Activated CD8-positive, alpha-beta memory T cell treated with anti-CD3 and anti-CD28 coated beads for 24 hours (primary cell): ENCODE data around the gene XRCC2.
"Not testable (repeated sequence)": the region's sequence is repeated elsewhere in the genome, so short reads cannot be mapped to it uniquely, and the experiment has no call there.

Experiments used
- DNase-seq: peaks from one replicate; pipeline ENCODE4 v3.0.0-alpha.2; 2020

XRCC2 gene

GRCh38 chr7:152663931-152664330 lies 12.0 kb downstream of the XRCC2 start:
- DNase-seq = no peak

GRCh38 chr7:152663148-152663740 lies 12.7 kb downstream of the XRCC2 start:
- DNase-seq = no peak

GRCh38 chr7:152661479-152661878 lies 14.5 kb downstream of the XRCC2 start:
- DNase-seq = no peak

- no peak for DNase-seq
Measured at GRCh38 chr7:152660021-152660420, 15.9 kb downstream of the XRCC2 start.

- DNase-seq = no peak
Measured at GRCh38 chr7:152654971-152655370, 21.0 kb downstream of the XRCC2 start.

GRCh38 chr7:152649220-152649619 lies 26.7 kb downstream of the XRCC2 start:
- no peak for DNase-seq

- DNase-seq = no peak
Measured at GRCh38 chr7:152647009-152647408, 28.9 kb downstream of the XRCC2 start.

GRCh38 chr7:152646579-152646978 lies 29.4 kb downstream of the XRCC2 start:
- not testable (repeated sequence) for DNase-seq

GRCh38 chr7:152643979-152644559 lies 31.9 kb downstream of the XRCC2 start:
- no peak for DNase-seq

- no peak for DNase-seq
Measured at GRCh38 chr7:152641384-152641783, 34.6 kb downstream of the XRCC2 start.

GRCh38 chr7:152640829-152641228 lies 35.1 kb downstream of the XRCC2 start:
- no peak for DNase-seq

GRCh38 chr7:152637920-152638580 lies 37.9 kb downstream of the XRCC2 start:
- DNase-seq = no peak

- no peak for DNase-seq
Measured at GRCh38 chr7:152637161-152637560, 38.8 kb downstream of the XRCC2 start.

GRCh38 chr7:152636441-152636840 lies 39.5 kb downstream of the XRCC2 start:
- DNase-seq = no peak

- DNase-seq = no peak
Measured at GRCh38 chr7:152633504-152633903, 42.4 kb downstream of the XRCC2 start.

GRCh38 chr7:152633072-152633471 lies 42.9 kb downstream of the XRCC2 start:
- DNase-seq = no peak

GRCh38 chr7:152628772-152629171 lies 47.2 kb downstream of the XRCC2 start:
- not testable (repeated sequence) for DNase-seq

- no peak for DNase-seq
Measured at GRCh38 chr7:152624228-152624627, 51.7 kb downstream of the XRCC2 start.

GRCh38 chr7:152621426-152621825 lies 54.5 kb downstream of the XRCC2 start:
- no peak for DNase-seq

GRCh38 chr7:152619027-152619739 lies 56.8 kb downstream of the XRCC2 start:
- no peak for DNase-seq

- no peak for DNase-seq
Measured at GRCh38 chr7:152618427-152618826, 57.5 kb downstream of the XRCC2 start.

- DNase-seq = no peak
Measured at GRCh38 chr7:152617056-152617455, 58.9 kb downstream of the XRCC2 start.

- DNase-seq = no peak
Measured at GRCh38 chr7:152615031-152615741, 60.8 kb downstream of the XRCC2 start.
